Mesendoderm (in vitro differentiated cells): ENCODE data around the gene TMEM221.

ENCODE experiments used
- DNase-seq: peaks from one replicate; pipeline ENCODE4 v3.0.0; 2013
- H2AK5ac ChIP-seq: 2 replicates; pipeline ENCODE4 v1.6.1; 2013; ENCODE audit warnings: low read length, inconsistent platforms
- H2BK120ac ChIP-seq: 2 replicates; pipeline ENCODE4 v1.6.1; 2013; ENCODE audit warnings: low read depth, mild to moderate bottlenecking, low read length, moderate library complexity, mixed read lengths
- H2BK15ac ChIP-seq: replicated peaks from 2 replicates; pipeline ENCODE4 v1.6.1; 2013; ENCODE audit warnings: low read depth, mild to moderate bottlenecking, moderate library complexity
- H2BK5ac ChIP-seq: 2 replicates; pipeline ENCODE4 v1.6.1; 2013; ENCODE audit warnings: low read length, inconsistent platforms
- H3K18ac ChIP-seq: 2 replicates; pipeline ENCODE4 v1.6.1; 2013; ENCODE audit warnings: mild to moderate bottlenecking, low read length, mixed read lengths
- H3K23ac ChIP-seq: one replicate; pipeline ENCODE4 v1.6.1; 2013; ENCODE audit warnings: low read length
- H3K27ac ChIP-seq: 2 replicates; pipeline ENCODE4 v1.5.1; 2013; ENCODE audit warnings: low read depth, mild to moderate bottlenecking, inconsistent platforms, low read length, moderate library complexity
- H3K27me3 ChIP-seq: 2 replicates; pipeline ENCODE4 v1.6.1; 2013; ENCODE audit warnings: low read length, control low read depth, mild to moderate bottlenecking, inconsistent platforms; ENCODE audit not compliant: insufficient read depth, poor library complexity
- H3K36me3 ChIP-seq: 2 replicates; pipeline ENCODE4 v1.6.1; 2013; ENCODE audit warnings: low read length, inconsistent platforms; ENCODE audit not compliant: control insufficient read depth, insufficient read depth
- H3K4ac ChIP-seq: one replicate; pipeline ENCODE4 v1.6.1; 2013; ENCODE audit warnings: low read depth, mild to moderate bottlenecking, low read length, moderate library complexity
- H3K4me1 ChIP-seq: 2 replicates; pipeline ENCODE4 v1.6.1; 2013; ENCODE audit warnings: low read depth, low read length, inconsistent platforms; ENCODE audit not compliant: control insufficient read depth
- H3K4me2 ChIP-seq: 2 replicates; pipeline ENCODE4 v1.6.1; 2013; ENCODE audit warnings: low read length
- H3K4me3 ChIP-seq: 2 replicates; pipeline ENCODE4 v1.5.1; 2013; ENCODE audit warnings: mild to moderate bottlenecking, low read length
- H3K56ac ChIP-seq: one replicate; pipeline ENCODE4 v1.6.1; 2013; ENCODE audit warnings: low read length
- H3K79me1 ChIP-seq: 2 replicates; pipeline ENCODE4 v1.6.1; 2013; ENCODE audit warnings: low read length, inconsistent platforms
- H3K79me2 ChIP-seq: 2 replicates; pipeline ENCODE4 v1.6.1; 2013; ENCODE audit warnings: mild to moderate bottlenecking, low read length; ENCODE audit not compliant: control insufficient read depth, insufficient read depth
- H3K9ac ChIP-seq: 2 replicates; pipeline ENCODE4 v1.6.1; 2013; ENCODE audit warnings: low read length, inconsistent platforms
- H4K5ac ChIP-seq: one replicate; pipeline ENCODE4 v1.6.1; 2013; ENCODE audit warnings: low read length
- H4K8ac ChIP-seq: one replicate; pipeline ENCODE4 v1.6.1; 2013; ENCODE audit warnings: low read depth, mild to moderate bottlenecking, control low read depth, low read length, moderate library complexity
- WGBS: extraction: QIAGEN DNeasy Blood & Tissue Kit; methylation state at CpG from one replicate; pipeline ENCODE4 v1.1.7; 2013; ENCODE audit warnings: low lambda C conversion rate, missing lambda C conversion rate; ENCODE audit not compliant: insufficient coverage; ENCODE audit errors: extremely low coverage; 5-methylcytosine and 5-hydroxymethylcytosine counted together

TMEM221 gene

GRCh38 chr19:17404621-17405249 lies 43.7 kb downstream of the TMEM221 start:
- Histone ChIP-seq H3K27me3 (no peaks in the 10 kb centered on the region), H3K56ac (peak overlapping the region; percentile 82), H3K27ac (peak overlapping the region; percentile 51), H2BK15ac (no peak overlapping the region), H3K79me1 (no peaks in the 10 kb centered on the region), H3K9ac (peak overlapping the region; percentile 60), H4K8ac (peak overlapping the region; percentile 95), H4K5ac (peak overlapping the region; percentile 91), H2AK5ac (peak overlapping the region; percentile 88), H3K79me2 (no peaks in the 10 kb centered on the region), H3K36me3 (no peaks in the 10 kb centered on the region), H3K4me3 (no peak overlapping the region), H3K4me2 (peak overlapping the region; percentile 20), H3K4ac (peak overlapping the region; percentile 39), H3K4me1 (peaks cover 3% of the 10 kb centered on the region), H3K18ac (peak overlapping the region; percentile 65), H3K23ac (no peak overlapping the region), H2BK120ac (no peak overlapping the region), H2BK5ac (no peak overlapping the region)
- DNase-seq = no peak
- no CpG with 5 or more reads among the region's 7 CpGs for WGBS

- Histone ChIP-seq H2AK5ac (no peak overlapping the region), H3K4ac (no peak overlapping the region), H3K56ac (peak overlapping the region; percentile 82), H4K5ac (no peak overlapping the region), H3K23ac (no peak overlapping the region), H3K9ac (peak overlapping the region; percentile 70), H3K27me3 (no peaks in the 10 kb centered on the region), H3K79me2 (no peaks in the 10 kb centered on the region), H3K4me2 (peak overlapping the region; percentile 81), H2BK120ac (peak overlapping the region; percentile 2), H2BK15ac (no peak overlapping the region), H4K8ac (peak overlapping the region; percentile 95), H3K79me1 (no peaks in the 10 kb centered on the region), H3K4me3 (peak overlapping the region; percentile 44), H2BK5ac (no peak overlapping the region), H3K18ac (peak overlapping the region; percentile 65), H3K27ac (peak overlapping the region; percentile 51), H3K36me3 (no peaks in the 10 kb centered on the region), H3K4me1 (peaks cover 3% of the 10 kb centered on the region)
- DNase-seq = no peak
- no CpG with 5 or more reads among the region's 6 CpGs for WGBS
These were observed 44.5 kb downstream of the TMEM221 start for GRCh38 chr19:17404015-17404414.

GRCh38 chr19:17402982-17403855 lies 45.2 kb downstream of the TMEM221 start:
- H3K4me3 ChIP-seq = peak overlapping the region; percentile 18
- H3K27ac ChIP-seq = peak overlapping the region; percentile 4

GRCh38 chr19:17401628-17402027 lies 46.8 kb downstream of the TMEM221 start:
- Histone ChIP-seq H3K9ac (no peak overlapping the region), H3K36me3 (no peaks in the 10 kb centered on the region), H3K27me3 (no peaks in the 10 kb centered on the region), H2AK5ac (no peak overlapping the region), H3K23ac (no peak overlapping the region), H4K5ac (no peak overlapping the region), H3K18ac (no peak overlapping the region), H3K4me1 (peaks cover 3% of the 10 kb centered on the region), H4K8ac (no peak overlapping the region), H2BK15ac (no peak overlapping the region), H2BK5ac (no peak overlapping the region), H3K4me2 (no peak overlapping the region), H3K4ac (no peak overlapping the region), H3K27ac (no peak overlapping the region), H3K79me1 (no peaks in the 10 kb centered on the region), H3K56ac (no peak overlapping the region), H2BK120ac (no peak overlapping the region), H3K4me3 (no peak overlapping the region), H3K79me2 (no peaks in the 10 kb centered on the region)
- no peak for DNase-seq
- WGBS = no CpG with 5 or more reads among the region's 6 CpGs

More at GRCh38 chr19:17402982-17403855, 45.2 kb downstream of the TMEM221 start:
- Histone ChIP-seq H2BK120ac (peak overlapping the region; percentile 2), H3K9ac (peak overlapping the region; percentile 71), H3K27me3 (no peaks in the 10 kb centered on the region), H3K4ac (no peak overlapping the region), H3K56ac (peak overlapping the region; percentile 87), H3K79me2 (no peaks in the 10 kb centered on the region), H2AK5ac (peak overlapping the region; percentile 78), H4K8ac (no peak overlapping the region), H3K18ac (peak overlapping the region; percentile 18), H2BK15ac (no peak overlapping the region), H3K4me2 (peak overlapping the region; percentile 81), H3K36me3 (no peaks in the 10 kb centered on the region), H3K79me1 (no peaks in the 10 kb centered on the region), H4K5ac (no peak overlapping the region), H2BK5ac (no peak overlapping the region), H3K4me1 (peaks cover 3% of the 10 kb centered on the region), H3K23ac (no peak overlapping the region)
- WGBS = no CpG with 5 or more reads among the region's 36 CpGs
- peak; percentile 92 for DNase-seq

- Histone ChIP-seq H3K23ac (no peak overlapping the region), H2AK5ac (no peak overlapping the region), H3K9ac (peak overlapping the region; percentile 30), H3K79me1 (no peaks in the 10 kb centered on the region), H3K4me2 (no peak overlapping the region), H2BK5ac (peak overlapping the region; percentile 85), H3K18ac (peak overlapping the region; percentile 93), H3K27me3 (no peaks in the 10 kb centered on the region), H3K56ac (peak overlapping the region; percentile 71), H3K36me3 (no peaks in the 10 kb centered on the region), H3K4me3 (no peak overlapping the region), H3K27ac (peak overlapping the region; percentile 81), H4K8ac (no peak overlapping the region), H2BK15ac (no peak overlapping the region), H3K4me1 (no peaks in the 10 kb centered on the region), H2BK120ac (no peak overlapping the region), H3K4ac (no peak overlapping the region), H3K79me2 (no peaks in the 10 kb centered on the region), H4K5ac (no peak overlapping the region)
- no CpG with 5 or more reads among the region's 8 CpGs for whole genome bisulfite sequencing
- peak; percentile 79 for DNase-seq
These were observed 49.5 kb downstream of the TMEM221 start for GRCh38 chr19:17398902-17399527.
